ENCODE measurements around the gene PPIL6. TPM values are rescaled to one million over a fixed set of nuclear protein-coding genes. Genes with fewer than 3 reads are reported as not detected.

The PPIL6 gene
- total and polyA plus RNA-seq, 2 donors (not counting 1 experiment from before 2014, with no cell fraction given) = 0.85 to 1.8 TPM

GRCh38 chr6:109344226-109344625 is 96.2 kb downstream of the PPIL6 start:
- Histone ChIP-seq H3K4me2 (replicated peaks; ENCODE audit: low read depth, low read length, poor library complexity, severe bottlenecking) (no peak overlapping the region), H3K27me3 (replicated peaks in 1 of 4; ENCODE audit: control extremely low read depth in 1 of 4, control insufficient read depth in 3 of 4, insufficient read depth in 4 of 4, low read length in 3 of 4) (no peaks in the 10 kb centered on the region), H2AFZ (ENCODE audit: insufficient read depth, low read depth, low read length, poor library complexity, severe bottlenecking) (no peak overlapping the region), H3K27ac (ENCODE audit: low read length in 2 of 2) (no peak overlapping the region), H3K79me2 (ENCODE audit: control insufficient read depth, insufficient read depth, low read length) (no peaks in the 10 kb centered on the region), H3K36me3 (replicated peaks in 1 of 2; ENCODE audit: control extremely low read depth in 1 of 2, control insufficient read depth in 1 of 2, extremely low read depth in 1 of 2, insufficient read depth in 2 of 2, low read length in 1 of 2) (no peaks in the 10 kb centered on the region), H4K20me1 (ENCODE audit: control insufficient read depth, insufficient read depth, low read length, poor library complexity, severe bottlenecking) (no peaks in the 10 kb centered on the region), H3K9ac (ENCODE audit: low read length) (no peak overlapping the region), H3K9me3 (ENCODE audit: control extremely low read depth in 1 of 3, control insufficient read depth in 2 of 3, insufficient read depth in 1 of 3, low read length in 2 of 3) (no peaks in the 10 kb centered on the region), H3K4me1 (ENCODE audit: control insufficient read depth in 2 of 2, insufficient read depth in 2 of 2, low read length in 2 of 2) (no peaks in the 10 kb centered on the region), H3K4me3 (ENCODE audit: control extremely low read depth in 1 of 5, extremely low read depth in 1 of 5, insufficient read depth in 1 of 5, low read depth in 2 of 5, low read length in 4 of 5) (no peak overlapping the region)
- WGBS (ENCODE audit: insufficient coverage) = 71% methylated on average over 2 of the region's 2 CpGs
- TF ChIP-seq CTCF (IDR thresholded peaks at IDR 0.05) (no peak), EZH2 (IDR thresholded peaks at IDR 0.05; ENCODE audit: borderline replicate concordance, insufficient read depth, low read depth, low read length, poor library complexity, severe bottlenecking) (no peak)
- intact Hi-C loops (cut with micrococcal nuclease) = no loop called here
- ChIA-PET POLR2A (no interaction called here), CTCF (no interaction called here)
- ATAC-seq (ENCODE audit: low read depth) (no peak), DNase-seq (no peak)
- Mint-ChIP-seq H3K27me3 (no peaks in the 10 kb centered on the region), H3K4me3 (no peak overlapping the region), H3K4me1 (no peaks in the 10 kb centered on the region), H3K27ac (peak overlapping the region; percentile 6), H3K9me3 (ENCODE audit: insufficient read depth) (no peaks in the 10 kb centered on the region)

- no peak overlapping the region for H3K27ac ChIP-seq (ENCODE audit: low read length in 2 of 2)
- no peaks in the 10 kb centered on the region for H3K79me2 ChIP-seq (ENCODE audit: control insufficient read depth, insufficient read depth, low read length)
- Mint-ChIP-seq H3K9me3 (ENCODE audit: insufficient read depth) (no peaks in the 10 kb centered on the region), H3K27ac (no peak overlapping the region), H3K4me1 (no peaks in the 10 kb centered on the region), H3K4me3 (no peak overlapping the region), H3K27me3 (no peaks in the 10 kb centered on the region)
- H3K4me3 ChIP-seq (ENCODE audit: control extremely low read depth in 1 of 5, extremely low read depth in 1 of 5, insufficient read depth in 1 of 5, low read depth in 2 of 5, low read length in 4 of 5) = no peak overlapping the region
- no peak overlapping the region for H2AFZ ChIP-seq (ENCODE audit: insufficient read depth, low read depth, low read length, poor library complexity, severe bottlenecking)
- no peak for ATAC-seq (ENCODE audit: low read depth)
- no peaks in the 10 kb centered on the region for H3K36me3 ChIP-seq (replicated peaks in 1 of 2; ENCODE audit: control extremely low read depth in 1 of 2, control insufficient read depth in 1 of 2, extremely low read depth in 1 of 2, insufficient read depth in 2 of 2, low read length in 1 of 2)
- ChIA-PET CTCF (no interaction called here), POLR2A (no interaction called here)
- H3K27me3 ChIP-seq (replicated peaks in 1 of 4; ENCODE audit: control extremely low read depth in 1 of 4, control insufficient read depth in 3 of 4, insufficient read depth in 4 of 4, low read length in 3 of 4) = no peaks in the 10 kb centered on the region
- DNase-seq = no peak
- 100% methylated on average over 4 of the region's 7 CpGs for WGBS (ENCODE audit: insufficient coverage)
- H3K4me2 ChIP-seq (replicated peaks; ENCODE audit: low read depth, low read length, poor library complexity, severe bottlenecking) = no peak overlapping the region
- no peak for TF ChIP-seq EZH2 (IDR thresholded peaks at IDR 0.05; ENCODE audit: borderline replicate concordance, insufficient read depth, low read depth, low read length, poor library complexity, severe bottlenecking)
- no peak for TF ChIP-seq CTCF (IDR thresholded peaks at IDR 0.05)
- H3K9me3 ChIP-seq (ENCODE audit: control extremely low read depth in 1 of 3, control insufficient read depth in 2 of 3, insufficient read depth in 1 of 3, low read length in 2 of 3) = no peaks in the 10 kb centered on the region
- H3K4me1 ChIP-seq (ENCODE audit: control insufficient read depth in 2 of 2, insufficient read depth in 2 of 2, low read length in 2 of 2) = no peaks in the 10 kb centered on the region
- intact Hi-C loops (cut with micrococcal nuclease) = no loop called here
- H4K20me1 ChIP-seq (ENCODE audit: control insufficient read depth, insufficient read depth, low read length, poor library complexity, severe bottlenecking) = no peaks in the 10 kb centered on the region
- no peak overlapping the region for H3K9ac ChIP-seq (ENCODE audit: low read length)
Measured at GRCh38 chr6:109343518-109343917, 96.9 kb downstream of the PPIL6 start.
